GM12801 (cell line): Measurements from ENCODE around the gene CDRT4.

ENCODE experiments used
- TF ChIP-seq, protein P1 (sequence below): IDR thresholded peaks from one replicate; pipeline ENCODE4 v1.5.1; 2011; ENCODE audit warnings: control low read depth; ENCODE audit not compliant: insufficient read length; ENCODE audit errors: extremely low read depth

The CDRT4 gene

DNA sequence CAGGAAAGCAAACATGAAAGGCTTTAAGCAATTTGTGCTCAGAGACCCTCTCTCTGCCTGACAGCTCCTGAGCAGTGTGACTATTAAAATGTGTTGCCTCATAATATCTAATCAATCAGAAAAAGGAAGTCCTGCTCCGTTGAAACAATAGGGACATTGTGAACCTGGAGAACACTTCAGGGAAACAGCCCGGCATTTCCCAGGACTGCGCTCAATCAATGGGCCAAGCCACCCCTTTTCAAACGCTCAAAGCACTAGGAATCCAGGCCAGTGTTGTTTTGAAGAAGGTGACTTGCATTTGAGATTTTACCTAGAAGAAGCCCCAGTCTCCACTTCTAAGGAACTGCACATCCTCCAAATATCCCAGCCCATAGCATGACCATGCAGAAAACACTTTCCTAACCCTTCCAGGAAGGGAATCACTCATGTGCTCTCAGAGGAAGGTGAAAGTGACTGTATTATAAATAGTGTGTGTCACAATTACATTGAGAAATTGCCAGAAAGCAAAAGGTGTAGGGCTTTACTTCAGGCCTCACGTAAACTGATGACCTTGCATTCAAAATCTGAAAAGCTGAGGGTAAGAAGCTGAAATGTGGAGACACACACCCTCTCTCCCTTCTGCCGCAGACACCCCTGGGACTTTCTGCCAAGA lies 19.4 kb downstream of the CDRT4 start:
- TF ChIP-seq, protein P1, sequence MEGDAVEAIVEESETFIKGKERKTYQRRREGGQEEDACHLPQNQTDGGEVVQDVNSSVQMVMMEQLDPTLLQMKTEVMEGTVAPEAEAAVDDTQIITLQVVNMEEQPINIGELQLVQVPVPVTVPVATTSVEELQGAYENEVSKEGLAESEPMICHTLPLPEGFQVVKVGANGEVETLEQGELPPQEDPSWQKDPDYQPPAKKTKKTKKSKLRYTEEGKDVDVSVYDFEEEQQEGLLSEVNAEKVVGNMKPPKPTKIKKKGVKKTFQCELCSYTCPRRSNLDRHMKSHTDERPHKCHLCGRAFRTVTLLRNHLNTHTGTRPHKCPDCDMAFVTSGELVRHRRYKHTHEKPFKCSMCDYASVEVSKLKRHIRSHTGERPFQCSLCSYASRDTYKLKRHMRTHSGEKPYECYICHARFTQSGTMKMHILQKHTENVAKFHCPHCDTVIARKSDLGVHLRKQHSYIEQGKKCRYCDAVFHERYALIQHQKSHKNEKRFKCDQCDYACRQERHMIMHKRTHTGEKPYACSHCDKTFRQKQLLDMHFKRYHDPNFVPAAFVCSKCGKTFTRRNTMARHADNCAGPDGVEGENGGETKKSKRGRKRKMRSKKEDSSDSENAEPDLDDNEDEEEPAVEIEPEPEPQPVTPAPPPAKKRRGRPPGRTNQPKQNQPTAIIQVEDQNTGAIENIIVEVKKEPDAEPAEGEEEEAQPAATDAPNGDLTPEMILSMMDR, result no peak

DNA sequence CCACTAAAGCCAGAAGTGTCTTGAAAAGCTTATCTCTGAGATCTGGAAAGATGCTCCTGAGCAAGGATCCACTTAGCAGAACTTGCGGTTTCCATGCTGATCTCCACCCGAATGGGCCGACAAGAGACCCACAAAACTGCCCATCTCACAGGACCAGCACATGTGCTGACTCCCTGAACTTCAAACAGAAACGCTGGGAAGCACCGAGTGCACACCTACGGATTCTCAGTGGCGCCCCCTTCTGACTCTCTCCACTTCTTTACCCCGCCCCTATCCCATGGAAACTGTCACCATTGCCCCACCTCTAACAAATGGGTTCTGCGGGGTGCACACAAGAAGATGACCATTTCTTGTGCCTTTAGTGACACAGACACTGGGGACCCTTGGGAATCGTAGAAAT lies 21.4 kb downstream of the CDRT4 start:
- TF ChIP-seq, protein P1, result no peak

DNA sequence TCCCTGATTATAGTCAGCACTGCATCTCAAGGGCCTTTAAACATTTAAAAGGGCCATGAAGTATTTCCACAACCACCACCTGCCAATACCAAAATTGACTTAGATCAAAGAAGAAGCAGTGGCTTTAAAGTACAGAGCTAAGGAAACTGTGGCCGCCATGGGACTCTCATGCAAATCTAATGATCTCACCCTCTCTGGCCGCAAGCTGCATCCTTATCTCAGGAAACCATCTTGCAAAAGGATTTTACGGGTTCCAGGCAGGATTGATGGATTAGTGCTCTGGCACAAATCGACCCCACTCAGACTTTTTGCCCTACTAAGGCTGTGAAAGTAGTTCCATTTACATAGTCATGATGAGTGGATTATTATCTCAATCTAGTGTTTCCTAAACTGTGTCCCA lies 22.6 kb downstream of the CDRT4 start:
- TF ChIP-seq, protein P1, result no peak

DNA sequence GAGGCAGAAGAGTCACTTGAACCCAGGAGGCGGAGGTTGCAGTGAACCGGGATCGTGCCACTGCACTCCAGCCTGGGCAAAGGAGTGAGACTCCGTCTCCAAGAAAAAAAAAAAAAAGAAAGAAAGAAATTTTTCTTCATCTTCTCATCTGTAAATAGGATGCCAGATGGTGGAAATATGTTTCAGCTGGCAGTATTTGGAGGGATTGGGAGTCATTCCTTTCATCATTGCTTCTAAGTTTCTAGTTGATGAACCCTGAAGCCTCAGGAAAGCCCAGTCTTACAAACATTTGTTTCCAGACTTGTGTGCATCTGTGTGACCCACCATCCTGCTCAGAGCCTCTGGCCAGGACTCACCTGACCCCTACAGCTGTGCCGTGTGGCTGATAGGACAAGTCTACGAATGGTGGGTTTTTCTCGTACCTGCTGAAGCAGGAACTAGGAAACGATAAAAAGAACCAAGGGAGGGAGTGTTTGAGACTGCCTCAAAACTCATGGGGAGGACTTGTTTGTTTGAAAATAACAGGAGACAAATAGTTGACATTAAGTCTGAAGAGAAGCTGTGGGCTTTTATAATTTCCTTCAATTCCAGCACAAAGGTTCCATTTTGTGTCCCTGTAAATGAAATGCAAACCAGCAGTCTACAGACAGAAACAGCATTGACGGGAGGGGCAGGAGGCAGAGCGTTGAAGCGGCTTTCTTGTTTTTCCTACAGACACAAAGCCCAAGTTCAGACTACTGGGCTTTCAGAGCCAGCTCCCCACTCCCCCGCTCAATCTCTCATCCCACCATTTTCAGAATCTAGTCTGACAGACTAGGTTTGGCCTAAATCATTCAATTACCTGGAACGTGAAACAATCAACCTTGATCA lies 24.9 kb downstream of the CDRT4 start:
- TF ChIP-seq, protein P1, result no peak

DNA sequence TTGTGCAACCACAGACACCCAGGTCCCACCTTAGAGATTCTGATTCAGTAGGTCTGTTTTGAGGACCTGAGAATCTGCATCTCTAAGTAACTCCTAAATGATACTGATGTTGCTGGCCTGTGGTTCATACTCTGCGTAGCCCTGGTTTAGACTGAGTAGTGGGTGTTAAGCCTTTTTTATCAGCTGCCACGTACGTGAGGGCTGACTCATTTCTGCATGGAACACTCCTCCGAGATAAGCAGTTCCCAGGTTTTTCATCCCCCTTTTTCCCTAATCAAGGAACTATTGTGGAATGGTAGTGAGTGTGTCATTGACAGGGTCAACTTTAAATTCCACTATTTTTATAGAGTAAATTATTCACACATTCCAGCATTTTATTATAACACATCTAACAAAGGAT lies 26.1 kb downstream of the CDRT4 start:
- TF ChIP-seq, protein P1, result no peak

DNA sequence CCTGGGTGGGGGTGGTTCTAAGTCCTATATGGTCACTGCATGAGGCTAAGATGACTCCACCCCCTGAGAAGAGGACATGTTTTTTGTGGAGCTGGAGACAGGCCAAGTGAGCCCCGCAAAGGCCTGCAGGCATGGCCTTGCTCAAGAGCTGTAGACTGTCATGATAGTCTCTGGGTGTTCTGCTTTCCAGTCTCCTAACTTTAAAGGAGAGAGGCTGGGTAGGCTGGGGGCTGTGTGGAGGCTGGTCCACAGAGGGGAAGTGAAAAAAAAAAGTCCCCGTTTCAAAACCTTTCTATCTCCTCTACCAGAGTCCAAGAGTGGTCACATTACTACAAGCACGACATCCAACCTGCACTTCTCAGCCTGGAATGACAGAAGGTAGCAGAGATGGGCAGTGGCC lies 27.1 kb downstream of the CDRT4 start:
- TF ChIP-seq, protein P1, result no peak

DNA sequence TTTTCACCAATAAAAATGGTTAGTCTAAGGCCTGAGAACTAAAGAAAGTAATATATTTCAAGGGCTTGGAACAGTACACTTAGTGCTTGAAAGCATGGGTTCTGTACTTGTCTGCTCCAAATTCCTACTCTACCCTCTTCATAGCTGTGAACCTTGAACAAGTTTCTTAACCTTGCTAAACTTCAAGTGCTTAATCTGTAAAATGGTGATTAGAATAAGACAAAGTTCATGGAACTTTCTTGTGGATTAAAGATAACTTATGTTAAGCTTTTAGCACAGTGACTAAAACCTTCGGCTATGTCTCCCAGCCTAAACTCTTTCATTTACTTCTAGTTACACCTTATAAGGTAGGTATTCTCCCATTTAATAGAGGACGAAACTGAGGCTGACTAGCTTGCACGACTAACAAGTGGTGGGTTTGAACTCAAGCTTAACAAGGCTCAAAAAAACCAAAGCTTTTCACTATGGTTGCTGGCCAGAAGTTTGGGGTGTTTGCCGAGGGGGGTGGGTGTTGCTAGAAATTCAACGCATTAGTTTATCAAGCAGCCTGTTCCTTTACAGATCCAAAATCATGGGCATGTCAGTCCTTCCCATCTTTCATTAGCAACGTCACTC lies 28.8 kb downstream of the CDRT4 start:
- TF ChIP-seq, protein P1, result no peak
